Stimulated activated naive CD4-positive, alpha-beta T cell (primary cell): ENCODE data around the gene SCML1.
"Not testable (repeated sequence)": the region's sequence is repeated elsewhere in the genome, so short reads cannot be mapped to it uniquely, and the experiment has no call there.

Source experiments
- DNase-seq, 6 experiments: peaks; one replicate each; lab custom pipeline; 2025; lab: John Stamatoyannopoulos, UW

Gene SCML1

DNA sequence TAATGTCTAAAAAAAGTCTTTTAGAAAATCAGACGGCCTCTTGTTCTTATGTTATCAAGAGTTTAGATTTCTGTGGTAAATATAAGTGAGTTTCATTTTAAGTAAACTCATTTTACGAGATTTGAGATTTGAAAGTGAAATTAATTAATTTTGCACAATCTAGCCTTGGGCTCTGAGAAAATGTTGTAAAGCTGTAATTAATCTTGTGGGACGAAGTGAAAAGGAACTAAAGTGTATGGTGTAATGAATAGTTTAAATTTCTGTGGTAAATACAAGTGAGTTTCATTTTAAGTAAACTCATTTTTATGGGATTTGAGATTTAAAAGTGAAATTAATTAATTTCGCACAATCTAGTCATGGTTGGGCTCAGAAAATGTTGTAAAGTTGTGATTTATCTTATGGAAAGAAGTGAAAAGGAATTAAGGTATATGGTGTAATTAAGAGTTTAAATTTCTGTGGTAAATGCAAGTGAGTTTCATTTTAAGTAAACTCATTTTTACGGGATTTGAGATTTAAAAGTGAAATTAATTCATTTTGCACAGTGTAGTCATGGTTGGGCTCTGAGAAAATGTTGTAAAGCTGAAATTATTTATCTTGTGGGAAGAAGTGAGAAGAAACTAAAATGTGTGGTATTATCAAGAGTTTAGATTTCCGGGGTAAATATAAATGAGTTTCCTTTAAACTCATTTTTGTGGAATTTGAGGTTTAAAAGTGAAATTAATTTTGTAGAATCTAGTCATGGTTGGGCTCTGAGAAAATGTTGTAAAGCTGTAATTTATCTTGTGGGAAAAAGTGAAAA, 1.6 kb downstream of the SCML1 start:
- no peak for DNase-seq

DNA sequence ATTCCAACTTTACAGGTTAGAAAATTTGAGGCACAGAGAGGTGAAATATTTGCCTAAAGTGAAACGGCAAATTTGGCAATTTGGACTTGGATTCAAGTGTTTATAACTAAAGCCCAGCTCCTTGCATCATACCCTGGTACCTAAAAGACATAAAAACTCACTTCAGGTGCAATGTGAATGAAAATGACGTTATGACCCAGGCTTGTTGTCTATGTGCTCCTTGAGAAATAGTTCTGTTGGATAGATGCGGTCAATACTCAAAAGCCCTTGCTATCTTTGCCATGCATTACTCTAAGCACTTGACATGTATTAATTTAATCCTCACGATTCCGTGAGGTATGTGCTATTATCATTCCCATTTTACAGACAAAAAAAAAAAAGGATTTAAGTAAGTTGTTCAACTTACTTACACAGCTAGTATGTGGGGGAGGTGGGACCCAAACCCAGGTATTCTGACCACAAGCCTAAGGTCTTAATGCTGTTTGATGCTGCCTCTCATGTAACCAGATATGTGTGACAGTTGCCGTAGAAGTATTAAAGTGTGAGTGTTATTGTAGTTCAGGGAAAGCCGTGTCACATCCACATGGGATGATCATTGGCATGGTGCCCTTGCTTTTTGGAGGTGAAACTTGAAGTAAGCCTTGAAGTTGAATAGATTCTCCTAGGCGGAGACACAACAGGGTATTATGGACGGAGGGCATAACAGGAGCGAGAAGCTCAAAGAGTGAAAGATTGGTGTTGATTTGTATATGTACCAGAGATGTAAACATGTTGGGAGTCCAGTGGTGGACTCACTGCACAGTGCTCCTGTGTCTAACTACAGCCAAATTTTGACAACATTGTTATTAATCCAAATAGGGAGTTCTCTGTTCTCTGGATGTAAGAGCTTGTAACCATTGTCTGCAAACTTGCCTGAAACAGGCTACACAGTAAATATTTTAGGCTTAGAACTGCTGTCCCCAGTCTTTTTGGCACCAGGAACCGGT, 3.1 kb downstream of the SCML1 start:
- no peak for DNase-seq

DNA sequence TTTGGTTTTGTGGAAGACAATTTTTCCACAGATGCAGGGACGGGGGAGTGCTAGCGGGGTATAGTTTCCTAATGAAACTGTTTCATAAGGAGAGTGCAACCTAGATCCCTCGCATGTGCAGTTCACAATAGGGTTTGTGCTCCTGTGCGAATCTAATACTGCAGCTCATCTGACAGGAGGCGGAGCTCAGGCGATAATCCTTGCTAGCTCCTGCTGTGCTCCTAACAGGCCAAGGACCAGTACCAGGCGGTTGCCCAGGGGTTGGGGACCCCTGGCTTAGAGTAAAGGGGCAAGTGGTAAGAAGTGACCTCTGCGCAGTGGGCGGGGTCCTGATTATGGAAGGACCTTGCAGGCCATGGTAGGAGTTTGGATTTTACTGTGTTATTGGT, 3.8 kb downstream of the SCML1 start:
- no peak for DNase-seq

DNA sequence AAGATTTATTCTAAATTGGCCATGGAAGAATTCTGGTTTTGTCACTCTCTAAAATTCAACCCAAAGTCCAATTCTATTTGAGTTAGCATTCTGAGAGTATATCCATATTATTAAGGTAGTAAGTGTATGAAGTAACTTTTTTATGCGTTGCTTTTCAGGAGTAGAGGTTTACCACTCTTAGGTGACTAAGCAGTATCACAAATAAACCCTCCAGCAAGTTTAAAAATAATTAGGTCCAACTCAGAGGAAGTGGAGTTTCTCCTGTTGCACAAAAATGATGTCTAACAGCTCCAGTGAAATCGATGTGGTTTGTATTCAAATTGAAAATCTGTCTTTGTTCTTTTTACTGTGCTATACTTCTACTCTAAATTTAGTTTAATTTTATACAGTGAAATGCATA, 6.6 kb downstream of the SCML1 start:
- DNase-seq: no peak

DNA sequence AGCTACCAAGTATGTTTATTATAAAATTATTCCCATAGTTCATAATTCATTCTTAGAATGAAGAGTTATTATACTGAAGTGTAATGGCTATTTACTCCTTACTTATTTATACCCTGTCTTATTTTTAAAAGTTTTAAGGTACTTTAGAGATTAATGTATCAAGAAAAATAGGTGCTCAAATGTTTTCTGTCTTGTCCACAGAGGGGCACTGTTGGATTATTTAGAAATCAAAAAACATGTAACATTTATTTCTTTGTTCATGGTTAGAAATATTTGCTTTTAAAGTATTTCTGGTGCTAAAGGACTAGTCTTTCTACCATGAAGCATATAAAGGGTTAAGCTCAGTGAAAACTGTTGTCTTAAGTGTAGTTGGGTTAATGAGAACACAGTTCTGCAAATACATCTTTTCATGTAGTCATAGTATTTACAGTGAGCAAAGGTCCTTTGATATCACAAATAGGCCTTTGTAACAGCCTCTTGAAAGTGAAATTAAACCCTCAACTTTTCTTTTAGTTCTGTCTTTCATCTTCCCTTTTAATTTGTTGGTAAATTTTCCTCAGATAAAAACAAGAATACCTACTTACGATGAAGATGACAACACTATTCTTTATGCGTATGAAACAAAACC, 7.7 kb downstream of the SCML1 start:
- peak in 2 of 6 experiments; percentile 18 to 35 for DNase-seq

DNA sequence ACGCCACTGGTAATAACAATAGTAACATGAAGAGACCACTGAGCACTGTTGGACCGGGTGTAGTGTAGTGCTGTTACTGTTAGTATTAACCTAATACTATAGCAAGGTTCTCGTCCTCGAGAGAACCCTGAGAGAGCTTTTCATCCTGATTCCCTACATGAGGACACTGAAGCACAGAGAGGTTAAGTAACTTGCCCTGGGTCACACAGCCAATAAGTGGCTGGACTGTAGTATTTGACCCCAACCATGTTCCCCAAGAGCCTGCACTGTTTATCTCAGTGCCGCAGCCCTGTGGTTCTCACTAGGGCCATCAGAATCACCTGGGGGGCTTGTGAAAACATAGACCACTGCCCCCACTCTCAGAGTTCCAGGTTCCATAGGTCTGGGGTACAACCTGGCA, 10.4 kb downstream of the SCML1 start:
- no peak for DNase-seq

DNA sequence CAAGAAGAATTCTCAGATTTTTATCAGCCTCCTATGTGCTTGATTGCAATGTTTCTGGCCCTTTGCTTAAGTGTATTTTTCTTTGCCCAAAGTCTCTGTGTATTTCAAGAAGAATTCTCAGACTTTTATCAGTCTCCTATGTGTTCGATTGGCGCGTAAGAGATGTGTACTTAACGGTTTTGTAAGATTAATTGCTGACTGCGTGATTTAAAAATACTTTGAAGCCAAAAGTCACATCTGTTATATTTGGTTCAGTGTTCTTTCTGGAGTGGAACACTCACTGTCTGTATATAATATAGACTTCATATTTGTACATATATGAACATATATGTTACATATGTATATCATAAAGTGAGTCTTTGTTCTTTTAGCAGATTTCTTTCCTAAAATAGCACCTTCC, 11.4 kb downstream of the SCML1 start:
- DNase-seq: no peak

DNA sequence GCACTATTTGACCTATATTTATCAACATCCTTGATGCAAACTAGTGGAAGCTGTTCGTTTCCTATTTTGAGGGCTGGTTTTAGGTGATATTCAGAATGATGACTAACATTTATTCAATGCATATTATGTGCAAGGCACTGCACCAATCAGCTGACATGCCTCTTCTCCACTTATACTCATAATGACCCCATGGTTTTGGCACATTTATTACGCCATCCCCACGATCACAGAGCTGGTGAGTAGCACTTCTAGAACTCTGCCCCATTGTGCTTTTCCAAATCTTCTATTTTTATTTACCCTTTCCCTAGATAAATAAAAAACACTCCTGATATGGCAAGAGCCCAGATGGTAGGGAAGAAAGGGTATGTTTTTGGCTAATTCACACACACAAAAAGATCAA, 13.1 kb downstream of the SCML1 start:
- DNase-seq: no peak

DNA sequence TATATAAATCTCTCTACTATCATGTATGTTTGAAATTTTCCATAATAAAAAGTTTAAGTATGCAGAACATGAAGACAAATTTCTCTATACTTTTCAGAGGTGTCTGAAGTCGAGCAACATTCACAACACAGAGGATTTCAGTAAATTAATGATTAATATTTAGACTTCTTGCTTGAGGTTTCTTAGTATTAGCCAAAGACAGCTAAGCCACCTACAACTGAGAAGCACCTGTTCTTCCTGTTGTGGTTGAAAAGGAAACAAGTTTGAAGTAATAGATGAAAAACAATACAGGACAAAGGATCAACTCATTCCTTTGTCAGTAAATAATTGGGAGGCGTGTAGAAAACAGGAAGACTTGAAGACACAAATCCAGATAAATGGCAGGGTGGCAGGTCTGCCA, 21.1 kb downstream of the SCML1 start:
- no peak for DNase-seq

DNA sequence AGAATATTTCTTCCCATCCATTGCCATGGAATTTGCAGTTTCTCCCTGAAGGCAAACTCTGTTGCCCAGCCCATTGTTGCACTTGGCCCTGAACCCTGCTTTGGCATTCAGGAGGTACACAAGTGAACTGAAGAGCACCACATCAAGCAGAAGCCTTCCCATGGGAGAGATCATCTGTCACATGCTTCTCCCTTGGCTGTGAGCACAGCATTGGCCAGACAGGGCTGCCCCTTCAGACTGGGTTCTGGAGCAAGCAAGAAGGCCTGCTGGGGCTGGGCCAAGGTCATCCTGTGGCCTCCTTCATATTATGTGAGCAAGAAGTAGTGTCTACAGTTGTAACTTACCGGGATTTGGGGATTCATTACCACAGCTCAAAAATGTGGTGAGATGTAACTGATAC, 22.7 kb downstream of the SCML1 start:
- DNase-seq: no peak

DNA sequence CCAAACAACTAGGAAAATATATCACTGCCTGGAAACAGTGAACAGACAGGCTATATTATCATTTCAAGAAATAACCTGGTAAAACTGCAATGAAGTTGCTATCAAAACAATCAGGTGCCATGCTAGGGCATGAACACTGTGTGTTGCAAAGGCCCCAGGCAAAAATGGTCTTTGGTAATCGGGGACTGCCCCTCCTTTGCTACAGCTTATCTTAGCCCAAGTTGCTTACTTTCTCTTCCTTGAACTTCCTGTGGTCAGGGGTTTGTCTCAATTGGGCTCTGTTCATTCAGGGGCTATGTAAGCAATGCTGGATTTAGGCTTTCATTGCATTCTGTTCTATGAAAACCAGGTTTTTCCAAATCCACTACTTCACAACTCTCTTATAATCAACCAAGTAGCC, 30.4 kb downstream of the SCML1 start:
- no peak for DNase-seq

DNA sequence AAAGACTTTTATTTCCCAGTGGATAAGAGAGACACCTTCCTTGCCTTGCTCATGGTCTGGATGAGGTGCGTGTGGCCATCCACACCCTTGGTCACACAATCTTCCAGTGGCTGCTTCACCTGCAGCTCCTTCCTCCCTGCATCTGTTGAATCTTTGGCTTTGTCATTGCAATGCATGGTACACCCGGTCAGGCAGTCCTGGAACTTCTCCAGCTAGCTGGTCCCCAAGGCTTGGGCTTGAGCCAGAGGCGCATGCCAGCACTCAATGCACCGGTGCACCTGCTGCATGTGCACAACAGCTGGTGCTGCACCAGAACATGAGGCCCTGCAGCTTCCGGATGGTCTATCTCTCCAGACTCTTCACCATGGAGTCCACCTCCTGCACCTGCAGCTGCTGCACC, 31.7 kb downstream of the SCML1 start:
- DNase-seq: no peak

DNA sequence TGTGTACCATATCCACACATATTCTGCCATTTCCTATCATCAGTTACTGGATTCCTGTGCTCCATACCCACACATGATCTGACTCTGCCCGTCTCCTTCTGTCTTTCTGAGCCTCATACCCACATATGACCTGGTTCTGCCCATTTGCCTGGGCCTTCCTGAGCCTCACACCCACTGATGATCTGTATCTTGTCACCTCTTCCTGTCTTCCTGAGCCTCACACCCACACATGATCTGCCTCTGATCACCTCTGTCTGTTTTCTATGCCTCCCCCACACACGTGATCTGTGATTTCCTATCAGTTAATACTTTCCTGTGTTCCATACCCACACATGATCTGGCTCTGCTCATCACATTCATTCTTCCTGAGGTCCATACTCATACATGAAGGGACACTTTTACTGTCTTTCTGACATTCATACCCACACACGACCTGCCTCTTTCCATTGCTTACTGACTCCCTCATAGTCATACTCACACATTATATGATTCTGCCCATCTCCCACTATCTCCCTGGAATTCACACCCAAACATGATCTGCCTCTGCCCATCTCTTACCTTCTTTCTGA, 32.5 kb downstream of the SCML1 start:
- peak in 3 of 6 experiments; percentile 3 to 16 (median 3) for DNase-seq

DNA sequence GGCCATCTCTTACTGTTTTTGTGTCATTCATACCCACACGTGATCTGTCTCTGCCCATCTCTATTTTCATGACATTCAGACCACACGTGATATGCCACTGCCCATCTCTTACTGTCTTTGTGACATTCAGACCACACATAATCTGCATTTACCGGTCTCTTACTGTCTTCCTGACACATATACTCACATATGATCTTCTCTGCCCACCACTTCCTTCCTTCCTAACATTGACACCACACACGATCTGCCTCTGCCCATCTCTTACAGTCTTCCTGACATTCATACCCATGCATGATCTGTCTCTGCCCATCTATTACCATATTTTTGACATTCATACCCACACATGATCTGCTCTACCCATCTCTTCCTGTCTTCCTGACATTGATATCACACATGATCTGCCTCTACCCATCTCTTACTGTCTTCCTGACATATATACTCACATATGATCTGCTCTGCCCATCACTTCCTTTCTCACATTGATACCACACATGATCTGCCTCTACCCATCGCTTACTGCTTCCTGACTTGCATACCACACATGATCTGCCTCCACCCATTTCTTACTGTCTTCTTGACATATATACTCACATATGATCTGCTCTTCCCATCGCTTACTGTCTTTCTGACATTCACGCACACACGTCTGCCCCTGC, 36.1 kb downstream of the SCML1 start:
- DNase-seq: peak in 3 of 6 experiments; percentile 12 to 15 (median 15)

DNA sequence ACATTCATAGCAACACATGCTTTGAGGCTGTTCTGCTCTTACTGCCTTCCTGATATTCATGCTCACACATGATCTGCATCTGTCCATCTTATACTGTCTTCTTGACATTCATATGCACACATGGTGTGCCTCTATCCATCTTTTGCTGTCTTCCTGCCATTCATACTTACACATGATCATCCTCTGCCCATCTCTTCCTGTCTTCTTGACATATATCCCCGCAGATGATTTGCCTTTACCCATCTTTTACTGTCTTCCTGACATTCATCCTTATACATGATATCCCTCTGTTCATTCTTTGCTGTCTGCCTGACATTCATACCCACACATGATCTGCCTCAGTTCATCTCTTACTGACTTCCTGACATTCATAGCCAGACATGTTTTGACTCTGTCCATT, 36.8 kb downstream of the SCML1 start:
- no peak for DNase-seq

DNA sequence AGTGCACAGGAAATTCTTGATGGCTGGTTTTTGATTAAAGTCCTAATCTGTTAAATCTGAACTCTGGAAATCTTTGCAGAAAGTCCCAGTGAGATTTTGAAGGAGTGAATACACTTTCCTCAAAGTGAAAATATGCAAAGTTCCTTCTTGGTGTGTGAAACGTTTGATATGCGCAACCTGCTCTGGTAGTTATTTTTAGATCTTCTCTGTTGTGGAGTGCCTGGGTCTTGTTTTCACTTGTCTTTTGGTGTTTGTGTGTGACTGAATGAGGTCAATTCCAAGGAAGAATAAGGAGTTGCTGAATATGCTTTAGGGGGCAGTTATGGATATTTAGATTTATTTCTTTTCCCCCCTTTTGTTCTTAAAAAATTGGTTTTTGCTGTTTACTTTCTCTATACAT, 41.7 kb downstream of the SCML1 start:
- DNase-seq: peak in 1 of 6 experiments; percentile 10

DNA sequence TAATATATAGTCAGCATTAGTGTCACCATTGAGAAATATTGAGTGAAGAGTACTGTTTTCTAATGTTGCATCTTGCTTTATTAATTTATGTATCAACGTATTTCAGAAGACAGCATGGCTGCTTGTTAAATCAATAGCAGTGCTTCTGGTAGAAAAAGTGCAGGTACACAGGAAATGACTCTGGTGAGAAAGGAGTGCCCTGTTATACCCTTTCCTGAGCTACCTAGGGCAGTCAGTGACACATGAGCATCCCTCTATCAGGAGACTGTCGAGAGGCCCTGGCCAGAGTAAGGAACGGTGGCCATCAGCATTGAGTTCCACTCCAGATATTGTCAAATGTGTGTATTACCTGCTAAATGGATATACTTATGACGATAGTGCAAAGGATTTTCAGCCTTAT, 42.1 kb downstream of the SCML1 start:
- DNase-seq: peak in 1 of 6 experiments; percentile 28

DNA sequence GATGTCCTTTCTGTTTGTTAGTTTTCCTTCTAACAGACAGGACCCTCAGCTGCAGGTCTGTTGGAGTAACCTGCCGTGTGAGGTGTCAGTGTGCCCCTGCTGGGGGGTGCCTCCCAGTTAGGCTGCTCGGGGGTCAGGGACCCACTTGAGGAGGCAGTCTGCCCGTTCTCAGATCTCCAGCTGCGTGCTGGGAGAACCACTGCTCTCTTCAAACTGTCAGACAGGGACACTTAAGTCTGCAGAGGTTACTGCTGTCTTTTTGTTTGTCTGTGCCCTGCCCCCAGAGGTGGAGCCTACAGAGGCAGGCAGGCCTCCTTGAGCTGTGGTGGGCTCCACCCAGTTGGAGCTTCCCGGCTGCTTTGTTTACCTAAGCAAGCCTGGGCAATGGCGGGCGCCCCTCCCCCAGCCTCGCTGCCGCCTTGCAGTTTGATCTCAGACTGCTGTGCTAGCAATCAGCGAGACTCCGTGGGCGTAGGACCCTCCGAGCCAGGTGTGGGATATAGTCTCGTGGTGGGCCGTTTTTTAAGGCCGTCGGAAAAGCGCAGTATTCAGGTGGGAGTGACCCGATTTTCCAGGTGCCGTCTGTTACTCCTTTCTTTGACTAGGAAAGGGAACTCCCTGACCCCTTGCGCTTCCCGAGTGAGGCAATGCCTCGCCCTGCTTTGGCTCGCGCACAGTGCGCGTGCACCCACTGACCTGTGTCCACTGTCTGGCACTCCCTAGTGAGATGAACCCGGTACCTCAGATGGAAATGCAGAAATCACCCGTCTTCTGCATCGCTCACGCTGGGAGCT, 49.5 kb downstream of the SCML1 start:
- not testable (repeated sequence) for DNase-seq

DNA sequence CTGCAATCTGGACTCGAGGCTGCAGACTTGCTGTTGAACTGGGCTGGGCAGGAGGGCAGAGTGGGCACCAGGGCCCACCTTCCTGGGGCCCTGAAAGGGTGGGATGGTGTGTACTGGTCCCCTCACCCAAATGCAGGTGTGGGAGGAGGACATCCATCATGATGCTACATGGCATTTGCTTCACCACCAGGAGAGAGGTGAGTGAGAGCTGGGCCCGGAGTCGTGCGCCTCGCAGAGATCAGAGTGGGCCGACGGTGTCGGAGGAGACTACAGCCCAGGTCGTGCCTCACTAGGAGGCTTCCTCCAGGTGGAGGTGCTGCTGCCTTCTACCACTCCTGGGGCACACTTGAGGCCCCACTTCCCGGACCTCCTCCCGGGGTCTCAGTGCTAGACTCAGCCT, 50.3 kb downstream of the SCML1 start:
- DNase-seq: no peak

DNA sequence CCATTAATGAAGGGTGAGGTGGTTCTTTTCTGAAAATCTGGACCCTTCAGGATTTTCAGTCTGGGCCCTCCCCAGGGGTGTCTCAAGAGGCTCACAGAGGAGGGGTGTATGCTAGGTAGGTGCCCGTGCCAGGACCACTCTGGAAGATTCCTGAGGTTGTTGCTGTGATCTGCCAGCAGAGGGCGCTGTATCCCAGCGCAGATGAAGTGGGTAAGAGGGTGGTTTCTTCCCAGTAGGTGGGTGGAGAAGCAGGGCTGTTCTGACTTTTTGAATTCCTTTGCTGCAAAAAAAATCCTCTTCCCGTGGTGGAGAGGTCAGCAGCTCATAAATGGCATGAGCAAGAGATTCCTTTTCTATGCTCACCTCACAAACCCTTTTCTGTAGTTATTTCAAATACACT, 51.1 kb downstream of the SCML1 start:
- peak in 5 of 6 experiments; percentile 11 to 42 (median 15) for DNase-seq
